Peyer's patch (tissue), 4 donors: ENCODE measurements around the gene PIMREG.

Source experiments
- CTCF ChIP-seq, 6 experiments: fragments of 450-650 bp in 4 of 6; fragments of 200-600 bp in 2 of 6; sonication (generic) in 1 of 6; IDR thresholded peaks; one replicate each; pipeline ENCODE4 v1.5.1; 2017 to 2019; ENCODE audit warnings: antibody characterized with exemption in 6 of 6, mild to moderate bottlenecking in 3 of 6, moderate library complexity in 1 of 6
- POLR2A ChIP-seq, 2 donors: fragments of 450-650 bp; IDR thresholded peaks; one replicate each; pipeline ENCODE4 v1.5.1; 2017; ENCODE audit warnings: antibody characterized with exemption in 2 of 2, mild to moderate bottlenecking in 2 of 2, moderate library complexity in 2 of 2

GRCh38 chr17:6453279-6454024 is 9.2 kb downstream of the PIMREG start:
- TF ChIP-seq CTCF (IDR thresholded peaks at IDR 0.05) (no peak), POLR2A (IDR thresholded peaks at IDR 0.05) (no peak)
